Right lobe of liver (tissue), 6 donors: Measurements from ENCODE around the gene POLD3. TPM values are rescaled to one million over a fixed set of nuclear protein-coding genes. Genes with fewer than 3 reads are reported as not detected.

Experiments used
- ATAC-seq, 4 donors: fragments of 200-7000 bp; cut with Tn5 transposase; one replicate each; pipeline ENCODE4 v1.9.1; 2020; ENCODE audit warnings: mild to moderate bottlenecking in 4 of 4, moderate library complexity in 4 of 4
- DNase-seq, 3 donors: peaks; one replicate each; pipeline ENCODE4 v3.0.0-alpha.2; 2020
- H3K27ac ChIP-seq, 3 donors: fragments of 200-600 bp; one replicate each; pipeline ENCODE4 v1.8.0; 2022
- H3K27me3 ChIP-seq, 2 donors: fragments of 200-600 bp; one replicate each; pipeline ENCODE4 v1.8.0; 2022
- H3K36me3 ChIP-seq, 4 donors: fragments of 200-600 bp; sonication (generic) in 1 of 4; one replicate each; pipeline versions ENCODE4 v1.5.1 to v1.8.0; 2017 to 2022; ENCODE audit warnings: control low read depth in 1 of 4
- H3K4me1 ChIP-seq, 4 donors: fragments of 200-600 bp; sonication (generic) in 1 of 4; one replicate each; pipeline versions ENCODE4 v1.5.1 to v1.8.0; 2017 to 2022; ENCODE audit warnings: control low read depth in 1 of 4
- H3K4me3 ChIP-seq, 3 donors: fragments of 200-600 bp; one replicate each; pipeline ENCODE4 v1.8.0; 2022
- H3K9me3 ChIP-seq, 4 donors: fragments of 200-600 bp; sonication (generic) in 1 of 4; one replicate each; pipeline versions ENCODE4 v1.5.1 to v1.8.0; 2017 to 2022; ENCODE audit warnings: control low read depth in 1 of 4
- POLR2A ChIP-seq: fragments of 450-650 bp; IDR thresholded peaks from one replicate; pipeline ENCODE4 v1.6.1; 2017; ENCODE audit warnings: antibody characterized with exemption, mild to moderate bottlenecking
- WGBS: methylation state at CpG from one replicate; pipeline ENCODE4 v1.1.6; 2018; ENCODE audit warnings: low coverage, low lambda C conversion rate; ENCODE audit not compliant: insufficient coverage; ENCODE audit errors: missing lambda C conversion rate; 5-methylcytosine and 5-hydroxymethylcytosine counted together
- intact Hi-C, 2 donors: fragments of 100-400 bp; cut with DNase I; formaldehyde crosslinking; loops; one replicate each; pipeline versions ENCODE4 v1.11.2 to v1.14.1; 2022
- total RNA-seq, 6 experiments: library from RNA; depleted of rRNA in 2 of 6; stranded (reverse); fragments of >200 nt in 2 of 6; fragmentation: NEBNext Ultra II Directional in 3 of 6; extraction: Animal tissue kit (Norgen Biotek cat#: 25700) in 3 of 6; gene quantifications; one replicate each; pipeline versions ENCODE4 v1.1.0 to v1.2.4, GENCODE V29; 2016 to 2023
- TF ChIP-seq, protein P1 (sequence below), 4 donors: fragments of 200-600 bp in 3 of 4; fragments of 450-650 bp in 1 of 4; IDR thresholded peaks; one replicate each; pipeline versions ENCODE4 v1.5.1 to v1.8.0; 2016 to 2022; ENCODE audit warnings: antibody characterized with exemption in 4 of 4, mild to moderate bottlenecking in 2 of 4
- donor health status: DM: no; HTN: yes; CAD: no.
- donor health status: DM: no; HTN: no; CAD: no.
- donor health status: DM: no; HTN: no; CAD: no.
- donor health status: DM: no; HTN: yes; CAD: no.
- donor health status: DM: no; HTN: yes; CAD: no.

POLD3 gene
- total RNA-seq, 6 experiments from 2014 or later, result 2.9 to 5.7 (median 5.1) TPM

DNA sequence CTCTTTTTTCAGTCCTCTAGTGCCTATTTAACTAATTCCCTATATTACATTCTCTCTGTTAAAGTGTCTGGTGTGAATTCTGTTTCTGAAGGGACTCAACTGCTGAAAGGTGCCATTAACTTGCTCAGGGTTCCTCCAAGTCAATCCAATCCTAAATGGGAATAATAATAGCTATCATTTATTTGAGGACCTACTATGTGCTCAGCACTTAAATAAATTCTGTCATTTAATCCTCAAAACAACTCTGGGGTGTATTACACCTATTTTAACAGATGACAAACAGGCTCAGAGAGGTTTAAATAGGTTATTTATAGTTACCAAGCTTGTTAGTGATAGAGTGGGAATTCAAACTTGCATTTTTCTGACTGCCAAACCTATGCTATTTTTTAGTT, 40.6 kb upstream of the POLD3 start:
- Histone ChIP-seq H3K27me3 (no peaks in the 10 kb centered on the region), H3K27ac (no peak overlapping the region), H3K4me3 (no peak overlapping the region), H3K9me3 (no peaks in the 10 kb centered on the region), H3K36me3 (no peaks in the 10 kb centered on the region), H3K4me1 (peaks cover 0 to 7% (median 0%) of the 10 kb centered on the region in 4 donors)
- no peak for TF ChIP-seq POLR2A
- TF ChIP-seq, protein P1, sequence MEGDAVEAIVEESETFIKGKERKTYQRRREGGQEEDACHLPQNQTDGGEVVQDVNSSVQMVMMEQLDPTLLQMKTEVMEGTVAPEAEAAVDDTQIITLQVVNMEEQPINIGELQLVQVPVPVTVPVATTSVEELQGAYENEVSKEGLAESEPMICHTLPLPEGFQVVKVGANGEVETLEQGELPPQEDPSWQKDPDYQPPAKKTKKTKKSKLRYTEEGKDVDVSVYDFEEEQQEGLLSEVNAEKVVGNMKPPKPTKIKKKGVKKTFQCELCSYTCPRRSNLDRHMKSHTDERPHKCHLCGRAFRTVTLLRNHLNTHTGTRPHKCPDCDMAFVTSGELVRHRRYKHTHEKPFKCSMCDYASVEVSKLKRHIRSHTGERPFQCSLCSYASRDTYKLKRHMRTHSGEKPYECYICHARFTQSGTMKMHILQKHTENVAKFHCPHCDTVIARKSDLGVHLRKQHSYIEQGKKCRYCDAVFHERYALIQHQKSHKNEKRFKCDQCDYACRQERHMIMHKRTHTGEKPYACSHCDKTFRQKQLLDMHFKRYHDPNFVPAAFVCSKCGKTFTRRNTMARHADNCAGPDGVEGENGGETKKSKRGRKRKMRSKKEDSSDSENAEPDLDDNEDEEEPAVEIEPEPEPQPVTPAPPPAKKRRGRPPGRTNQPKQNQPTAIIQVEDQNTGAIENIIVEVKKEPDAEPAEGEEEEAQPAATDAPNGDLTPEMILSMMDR (IDR thresholded peaks at IDR 0.05), result no peak
- no peak for DNase-seq
- no peak for ATAC-seq
- intact Hi-C loops, result no loop called here

DNA sequence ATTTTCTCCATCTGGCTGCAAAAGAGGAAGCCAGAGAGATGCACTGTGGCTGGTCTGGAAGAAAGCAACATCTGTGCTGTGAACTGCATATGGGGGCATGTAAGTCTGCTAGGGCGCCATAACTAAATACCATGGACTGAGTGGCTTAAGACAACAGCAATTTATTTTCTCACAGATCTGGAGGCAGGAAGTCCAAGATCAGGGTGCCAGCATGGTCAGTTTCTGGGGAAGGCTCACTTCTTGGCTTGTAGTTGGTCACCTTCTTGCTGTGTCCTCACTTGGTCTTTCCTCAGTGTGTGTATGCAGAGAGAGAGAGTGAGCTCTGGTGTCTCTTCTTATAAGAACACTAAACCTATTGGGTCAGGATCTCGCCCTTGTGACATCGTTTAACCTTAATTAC, 34.9 kb upstream of the POLD3 start:
- ATAC-seq (no peak), DNase-seq (no peak)
- Histone ChIP-seq H3K27me3 (no peaks in the 10 kb centered on the region), H3K36me3 (no peaks in the 10 kb centered on the region), H3K4me3 (no peak overlapping the region), H3K4me1 (no peaks in the 10 kb centered on the region), H3K9me3 (no peaks in the 10 kb centered on the region), H3K27ac (no peak overlapping the region)
- 92% methylated on average over 3 of the region's 3 CpGs for WGBS
- TF ChIP-seq POLR2A, result no peak
- TF ChIP-seq, protein P1 (IDR thresholded peaks at IDR 0.05), result no peak
- intact Hi-C loops, result no loop called here

DNA sequence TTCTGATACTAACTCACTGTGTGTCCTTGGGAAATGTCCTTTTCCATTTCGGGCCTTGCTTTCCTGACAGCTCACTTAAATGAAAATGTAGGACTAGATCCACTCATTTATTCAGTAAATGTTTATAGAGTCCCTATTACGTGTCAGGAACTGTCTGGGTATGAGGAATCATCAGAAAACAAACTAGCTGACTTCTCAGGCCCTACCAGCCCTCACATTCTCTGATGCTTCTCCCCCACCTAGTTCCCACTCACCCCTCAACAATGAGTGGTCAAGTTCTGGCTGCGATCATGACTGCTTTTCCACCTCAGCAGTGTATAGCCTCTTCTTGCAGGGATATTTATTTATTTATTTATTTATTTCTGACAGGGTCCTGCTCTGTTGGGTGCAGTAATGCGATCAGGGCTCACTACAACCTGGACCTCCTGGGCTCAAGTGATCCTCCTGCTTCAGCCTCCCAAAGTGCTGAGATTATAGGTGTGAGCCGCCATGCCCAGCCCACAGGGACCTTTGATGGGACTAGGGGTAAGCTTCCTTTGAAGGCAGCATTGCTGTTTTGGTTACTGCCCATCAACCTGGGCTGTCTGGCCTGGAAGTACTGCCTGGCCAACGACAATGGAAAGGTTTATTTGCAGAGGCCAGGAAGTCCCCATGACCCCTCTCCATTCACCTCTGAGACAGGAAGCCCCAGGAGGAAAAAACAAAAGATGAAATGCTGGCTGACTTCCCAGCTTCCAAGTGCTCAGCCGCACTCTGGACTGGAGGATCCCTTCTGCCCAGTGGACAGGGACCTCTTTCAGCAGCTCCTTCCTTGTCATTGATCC, 33.1 kb upstream of the POLD3 start:
- TF ChIP-seq, protein P1 (IDR thresholded peaks at IDR 0.05), result no peak
- TF ChIP-seq POLR2A, result no peak
- intact Hi-C loops, result no loop called here
- ATAC-seq, result peak; percentile 66 to 85 (median 74)
- no peaks in the 10 kb centered on the region for H3K27me3 ChIP-seq
- H3K36me3 ChIP-seq, result no peaks in the 10 kb centered on the region
- 69% methylated on average over 7 of the region's 7 CpGs for WGBS
- H3K9me3 ChIP-seq, result no peaks in the 10 kb centered on the region
- DNase-seq, result peak in 1 of 3 donors; percentile 29
- no peaks in the 10 kb centered on the region for H3K4me1 ChIP-seq
- no peak overlapping the region for H3K4me3 ChIP-seq
- H3K27ac ChIP-seq, result no peak overlapping the region

DNA sequence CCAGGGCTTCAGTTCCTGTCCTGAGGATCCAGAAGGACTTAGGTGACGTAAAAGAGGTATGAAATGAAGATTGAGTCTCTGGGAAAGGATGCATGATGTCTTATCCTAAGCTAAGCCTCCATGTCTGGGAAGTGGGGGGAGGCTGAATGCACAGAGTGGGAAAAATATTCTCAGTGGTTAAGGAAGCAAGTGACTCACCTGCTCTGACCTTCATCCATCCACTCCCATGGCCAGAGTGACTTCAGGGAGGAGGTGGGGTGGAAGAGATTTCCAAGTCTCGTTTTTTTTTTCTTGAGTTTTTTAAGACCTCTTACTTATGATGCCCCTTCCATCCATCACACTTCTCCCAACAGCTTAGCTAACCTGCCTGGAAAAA, 32.5 kb upstream of the POLD3 start:
- ATAC-seq (peak in 2 of 4 donors; percentile 40 to 70), DNase-seq (no peak)
- Histone ChIP-seq H3K36me3 (no peaks in the 10 kb centered on the region), H3K27me3 (no peaks in the 10 kb centered on the region), H3K9me3 (no peaks in the 10 kb centered on the region), H3K27ac (no peak overlapping the region), H3K4me1 (no peaks in the 10 kb centered on the region), H3K4me3 (no peak overlapping the region)
- no peak for TF ChIP-seq POLR2A
- TF ChIP-seq, protein P1 (IDR thresholded peaks at IDR 0.05), result no peak
- intact Hi-C loops, result no loop called here
- 63% methylated on average over 2 of the region's 2 CpGs for WGBS
